ENCODE measurements around the gene LAMA5. TPM values are rescaled to one million over a fixed set of nuclear protein-coding genes. Genes with fewer than 3 reads are reported as not detected.

LAMA5 gene
- total and polyA plus RNA-seq, 2 experiments from 2014 or later = 162 to 168 TPM

GRCh38 chr20:62400541-62400940, 33.4 kb upstream of the LAMA5 start:
- H3K27ac ChIP-seq = no peak overlapping the region
- DNase-seq (ENCODE audit: low read depth in 1 of 2, low spot score in 1 of 2) = no peak
- peaks cover 2% of the 10 kb centered on the region for H3K4me1 ChIP-seq (ENCODE audit: low read depth)
- H3K9me3 ChIP-seq (ENCODE audit: low read depth) = no peaks in the 10 kb centered on the region
- no peaks in the 10 kb centered on the region for H3K36me3 ChIP-seq
- no peaks in the 10 kb centered on the region for H3K27me3 ChIP-seq
- TF ChIP-seq CTCF (IDR thresholded peaks at IDR 0.05; ENCODE audit: low read depth, low read length) = no peak
- H3K4me3 ChIP-seq = no peak overlapping the region

GRCh38 chr20:62400021-62400420, 32.9 kb upstream of the LAMA5 start:
- no peak overlapping the region for H3K27ac ChIP-seq
- no peak overlapping the region for H3K4me3 ChIP-seq
- TF ChIP-seq CTCF (IDR thresholded peaks at IDR 0.05; ENCODE audit: low read depth, low read length) = no peak
- H3K27me3 ChIP-seq = no peaks in the 10 kb centered on the region
- no peak for DNase-seq (ENCODE audit: low read depth in 1 of 2, low spot score in 1 of 2)
- H3K4me1 ChIP-seq (ENCODE audit: low read depth) = no peaks in the 10 kb centered on the region
- no peaks in the 10 kb centered on the region for H3K36me3 ChIP-seq
- H3K9me3 ChIP-seq (ENCODE audit: low read depth) = no peaks in the 10 kb centered on the region

DNA sequence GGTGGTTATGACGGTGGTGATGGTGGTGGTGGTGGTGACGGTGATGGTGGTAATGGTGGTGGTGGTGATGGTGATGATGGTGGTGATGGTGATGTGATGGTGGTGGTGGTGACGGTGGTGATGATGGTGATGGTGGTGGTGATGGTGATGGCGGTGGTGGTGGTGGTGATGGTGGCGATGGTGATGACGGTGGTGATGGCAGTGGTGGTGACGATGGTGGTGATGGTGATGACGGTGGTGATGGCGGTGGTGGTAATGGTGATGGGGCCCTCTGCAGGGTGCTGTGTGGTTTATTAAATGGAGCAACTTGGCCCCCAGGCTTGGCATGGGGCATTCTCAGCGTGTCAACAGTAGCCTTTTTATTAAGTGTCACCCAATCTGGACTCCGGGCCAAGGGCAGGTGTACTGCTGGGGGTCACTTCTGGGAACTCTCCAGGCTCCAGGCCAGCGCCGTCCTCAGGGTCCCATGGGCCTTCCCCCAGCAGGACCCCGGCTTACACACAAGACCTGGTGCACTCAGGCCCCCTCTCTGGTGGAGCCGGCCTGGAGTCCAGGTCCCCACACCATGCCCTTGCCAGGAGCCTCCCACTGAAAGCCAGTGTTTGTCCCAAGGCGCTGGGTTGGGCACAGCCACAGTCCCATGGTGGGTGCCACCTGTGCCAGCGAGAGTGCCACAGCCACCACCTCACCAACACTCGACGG, 31.2 kb upstream of the LAMA5 start:
- Histone ChIP-seq H3K27me3 (no peaks in the 10 kb centered on the region), H3K4me1 (ENCODE audit: low read depth) (no peaks in the 10 kb centered on the region), H3K9me3 (ENCODE audit: low read depth) (no peaks in the 10 kb centered on the region), H3K4me3 (no peak overlapping the region), H3K36me3 (no peaks in the 10 kb centered on the region), H3K27ac (no peak overlapping the region)
- DNase-seq (ENCODE audit: low read depth in 1 of 2, low spot score in 1 of 2) = no peak
- no peak for TF ChIP-seq CTCF (IDR thresholded peaks at IDR 0.05; ENCODE audit: low read depth, low read length)

DNA sequence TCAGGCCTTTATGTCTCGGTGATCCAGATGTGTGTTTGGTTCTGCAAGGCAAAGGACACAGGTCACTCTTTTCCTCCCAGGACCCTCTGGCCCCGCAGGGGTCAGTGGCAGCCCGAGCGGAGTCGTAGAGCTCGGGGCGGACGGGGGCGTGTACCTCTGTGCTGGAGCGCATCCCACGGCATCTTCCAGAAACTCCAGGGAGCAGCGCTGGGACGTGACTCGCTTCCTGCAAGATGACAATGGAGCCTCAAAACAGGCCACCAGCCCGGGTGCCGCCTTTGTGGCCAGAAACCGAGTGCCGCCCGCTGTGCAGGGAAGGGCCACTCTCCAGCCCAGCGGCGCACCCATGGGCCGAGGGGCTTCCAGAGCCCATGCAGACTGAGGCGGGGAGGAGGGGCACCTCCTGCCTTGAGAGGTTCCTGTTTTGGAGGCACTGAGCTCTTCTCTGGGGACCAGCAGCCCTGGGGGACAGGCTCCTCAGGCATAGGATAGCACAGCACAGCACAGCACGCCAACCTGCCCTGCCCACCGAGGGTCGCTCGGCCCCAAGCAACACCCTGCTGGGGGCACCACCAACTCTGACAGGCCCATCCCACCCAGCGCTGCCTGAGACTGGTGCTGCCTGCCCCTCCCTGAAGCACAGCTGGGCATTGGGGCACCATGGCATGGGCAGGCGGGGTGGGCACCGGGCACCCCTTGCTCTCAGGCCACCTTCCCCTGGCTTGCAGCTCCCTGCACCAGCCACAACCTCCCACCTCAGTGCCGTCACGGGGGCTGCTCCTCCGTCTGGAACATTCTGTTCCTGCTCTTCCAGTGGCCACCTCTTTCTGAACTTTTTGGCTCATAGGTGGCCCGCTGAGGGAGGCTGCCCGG, 29.5 kb upstream of the LAMA5 start:
- Histone ChIP-seq H3K36me3 (no peaks in the 10 kb centered on the region), H3K27ac (no peak overlapping the region), H3K4me1 (ENCODE audit: low read depth) (no peaks in the 10 kb centered on the region), H3K9me3 (ENCODE audit: low read depth) (no peaks in the 10 kb centered on the region), H3K27me3 (no peaks in the 10 kb centered on the region), H3K4me3 (no peak overlapping the region)
- TF ChIP-seq CTCF (IDR thresholded peaks at IDR 0.05; ENCODE audit: low read depth, low read length) = no peak
- DNase-seq (ENCODE audit: low read depth in 1 of 2, low spot score in 1 of 2) = no peak

- no peak for TF ChIP-seq CTCF (IDR thresholded peaks at IDR 0.05; ENCODE audit: low read depth, low read length)
- no peaks in the 10 kb centered on the region for H3K36me3 ChIP-seq
- H3K27me3 ChIP-seq = no peaks in the 10 kb centered on the region
Measured at GRCh38 chr20:62395311-62396242, 28.5 kb upstream of the LAMA5 start.

More at GRCh38 chr20:62395311-62396242, 28.5 kb upstream of the LAMA5 start:
- DNase-seq (ENCODE audit: low read depth in 1 of 2, low spot score in 1 of 2) = no peak
- Histone ChIP-seq H3K4me1 (ENCODE audit: low read depth) (no peaks in the 10 kb centered on the region), H3K4me3 (no peak overlapping the region), H3K9me3 (ENCODE audit: low read depth) (no peaks in the 10 kb centered on the region), H3K27ac (no peak overlapping the region)
